NB4 (cell line): Measurements from ENCODE around the gene FILIP1L.

Source experiments
- DNase-seq: peaks from one replicate; pipeline ENCODE4 v3.0.0; 2010; ENCODE audit warnings: low read depth
- H3K4me3 ChIP-seq: one replicate; pipeline ENCODE4 v1.5.1; 2011; ENCODE audit warnings: mild to moderate bottlenecking, low read depth, low read length, moderate library complexity
- MAX ChIP-seq: IDR thresholded peaks from 2 replicates; pipeline ENCODE4 v1.6.1; 2011; ENCODE audit warnings: low read depth, low read length
- MYC ChIP-seq: IDR thresholded peaks from 2 replicates; pipeline ENCODE4 v1.6.1; 2011; ENCODE audit warnings: low read depth, low read length
- POLR2A ChIP-seq: IDR thresholded peaks from 2 replicates; pipeline ENCODE4 v1.6.1; 2011; ENCODE audit warnings: mild to moderate bottlenecking; ENCODE audit not compliant: insufficient read length; ENCODE audit errors: extremely low read depth
- TF ChIP-seq, protein P1 (sequence below): IDR thresholded peaks from one replicate; pipeline ENCODE4 v1.5.1; 2012; ENCODE audit warnings: low read depth, low read length

FILIP1L gene

GRCh38 chr3:100157685-100158084 is 43.4 kb upstream of the FILIP1L start:
- DNase-seq: no peak
- TF ChIP-seq MAX: no peak
- no peak for TF ChIP-seq MYC
- TF ChIP-seq, protein P1, sequence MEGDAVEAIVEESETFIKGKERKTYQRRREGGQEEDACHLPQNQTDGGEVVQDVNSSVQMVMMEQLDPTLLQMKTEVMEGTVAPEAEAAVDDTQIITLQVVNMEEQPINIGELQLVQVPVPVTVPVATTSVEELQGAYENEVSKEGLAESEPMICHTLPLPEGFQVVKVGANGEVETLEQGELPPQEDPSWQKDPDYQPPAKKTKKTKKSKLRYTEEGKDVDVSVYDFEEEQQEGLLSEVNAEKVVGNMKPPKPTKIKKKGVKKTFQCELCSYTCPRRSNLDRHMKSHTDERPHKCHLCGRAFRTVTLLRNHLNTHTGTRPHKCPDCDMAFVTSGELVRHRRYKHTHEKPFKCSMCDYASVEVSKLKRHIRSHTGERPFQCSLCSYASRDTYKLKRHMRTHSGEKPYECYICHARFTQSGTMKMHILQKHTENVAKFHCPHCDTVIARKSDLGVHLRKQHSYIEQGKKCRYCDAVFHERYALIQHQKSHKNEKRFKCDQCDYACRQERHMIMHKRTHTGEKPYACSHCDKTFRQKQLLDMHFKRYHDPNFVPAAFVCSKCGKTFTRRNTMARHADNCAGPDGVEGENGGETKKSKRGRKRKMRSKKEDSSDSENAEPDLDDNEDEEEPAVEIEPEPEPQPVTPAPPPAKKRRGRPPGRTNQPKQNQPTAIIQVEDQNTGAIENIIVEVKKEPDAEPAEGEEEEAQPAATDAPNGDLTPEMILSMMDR: no peak
- no peak for TF ChIP-seq POLR2A
- no peak overlapping the region for H3K4me3 ChIP-seq

- no peak overlapping the region for H3K4me3 ChIP-seq
- no peak for DNase-seq
- TF ChIP-seq MYC (no peak), MAX (no peak), POLR2A (no peak)
- TF ChIP-seq, protein P1: no peak
These were observed 41.3 kb upstream of the FILIP1L start for GRCh38 chr3:100155590-100155989.

GRCh38 chr3:100155128-100155527 is 40.8 kb upstream of the FILIP1L start:
- no peak overlapping the region for H3K4me3 ChIP-seq
- peak; percentile 16 for DNase-seq
- TF ChIP-seq, protein P1: no peak
- TF ChIP-seq POLR2A (no peak), MYC (no peak), MAX (no peak)

- TF ChIP-seq, protein P1: no peak
- no peak for TF ChIP-seq MYC
- TF ChIP-seq POLR2A: no peak
- no peak for TF ChIP-seq MAX
- DNase-seq: no peak
- H3K4me3 ChIP-seq: no peak overlapping the region
These were observed 39.9 kb upstream of the FILIP1L start for GRCh38 chr3:100154171-100154570.

- H3K4me3 ChIP-seq: no peak overlapping the region
- no peak for DNase-seq
- no peak for TF ChIP-seq MAX
- TF ChIP-seq, protein P1: no peak
- no peak for TF ChIP-seq MYC
- TF ChIP-seq POLR2A: no peak
These were observed 36.9 kb upstream of the FILIP1L start for GRCh38 chr3:100151024-100151707.
